GM21390 (cell line): Measurements from ENCODE around the gene PSMG4.

Experiments
- ATAC-seq: cut with Tn5 transposase; IDR thresholded peaks from one replicate; pipeline ENCODE4 v1.9.1; 2021; ENCODE audit not compliant: unreplicated experiment

PSMG4 gene

DNA sequence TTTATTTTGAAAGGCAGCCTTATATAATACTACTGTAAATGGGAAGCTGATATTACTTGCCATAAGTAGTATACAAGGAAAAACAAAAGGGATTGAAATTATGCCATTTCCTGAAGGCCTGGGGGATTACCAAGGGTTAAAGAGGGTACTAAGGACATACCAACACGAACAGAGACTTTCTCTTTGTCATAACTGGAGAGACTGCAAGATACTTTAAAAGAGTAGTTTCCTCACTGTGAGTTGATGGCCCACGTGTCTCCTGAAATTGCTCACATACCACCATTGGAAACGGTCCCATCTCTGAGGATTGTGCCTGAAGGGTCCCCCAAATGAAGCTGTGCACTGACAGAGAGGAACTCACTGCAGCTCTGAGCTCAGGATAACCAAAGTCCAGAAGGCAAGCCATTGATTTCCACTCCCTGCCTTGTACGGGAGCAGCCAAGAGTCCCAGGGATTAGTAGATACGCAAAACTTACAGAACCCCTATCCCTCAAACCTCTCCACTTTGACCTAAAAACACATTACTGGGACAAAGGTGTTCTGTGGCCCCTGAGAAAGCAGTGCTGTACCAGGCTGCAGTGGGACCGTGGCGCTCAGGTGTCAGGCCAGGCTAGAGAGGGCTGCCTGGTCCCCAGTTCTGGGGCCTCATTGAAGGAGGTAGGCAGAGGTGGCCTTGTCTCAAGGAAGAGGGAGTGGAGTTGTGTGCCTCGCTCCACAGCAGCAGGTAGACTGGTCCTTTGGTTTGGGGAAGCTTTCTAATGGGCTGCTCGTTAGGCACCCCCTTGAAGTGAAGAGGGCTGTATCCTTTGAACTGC, 15.2 kb downstream of the PSMG4 start:
- no peak for ATAC-seq

DNA sequence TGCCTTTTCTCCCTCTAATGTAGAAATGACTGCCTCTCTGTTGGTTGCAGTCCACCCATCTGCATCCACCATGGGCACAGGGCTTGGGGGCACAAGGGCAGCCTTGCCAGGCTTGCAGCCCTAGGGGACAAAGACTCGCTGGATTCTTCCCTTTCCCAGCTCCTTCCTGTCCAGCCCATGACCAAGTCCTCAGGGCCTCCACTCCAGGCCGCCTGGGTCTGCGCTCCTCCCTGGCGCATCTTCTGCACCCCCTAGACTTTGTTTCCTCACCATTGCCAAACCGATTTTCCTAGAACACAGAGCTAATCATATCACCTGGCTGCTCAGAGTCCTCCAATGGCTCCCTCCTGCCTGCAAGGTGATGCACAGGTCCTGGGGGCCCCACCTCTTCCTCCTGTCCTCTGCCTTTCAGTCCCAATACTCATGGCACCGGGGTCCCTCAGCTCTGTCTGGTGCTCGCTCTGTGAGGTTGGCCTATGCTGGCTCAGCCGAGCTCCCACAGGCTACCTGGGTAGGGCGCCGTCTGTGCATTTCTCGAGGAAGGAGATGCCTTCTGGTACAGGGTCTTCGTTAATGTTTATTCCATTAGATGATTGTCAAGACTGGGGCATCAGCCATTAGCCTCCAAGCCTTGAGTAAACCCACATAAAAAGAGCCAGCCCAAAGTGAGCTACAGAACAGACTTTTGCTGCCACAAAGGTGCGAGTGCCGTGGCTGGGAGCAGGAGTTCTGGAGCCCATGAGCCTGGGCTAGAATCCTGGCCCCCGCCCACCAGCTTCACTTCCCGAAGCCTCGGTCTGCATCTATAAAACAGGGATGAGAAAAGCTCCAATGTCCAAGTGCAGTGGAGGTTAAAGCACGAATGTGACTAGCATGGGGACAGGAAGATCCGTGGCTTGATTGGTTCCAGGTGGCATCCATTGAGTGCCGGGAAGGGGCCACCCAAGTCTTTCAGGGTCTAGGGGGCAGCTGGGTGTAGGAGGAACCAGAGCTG, 17.7 kb downstream of the PSMG4 start:
- no peak for ATAC-seq

DNA sequence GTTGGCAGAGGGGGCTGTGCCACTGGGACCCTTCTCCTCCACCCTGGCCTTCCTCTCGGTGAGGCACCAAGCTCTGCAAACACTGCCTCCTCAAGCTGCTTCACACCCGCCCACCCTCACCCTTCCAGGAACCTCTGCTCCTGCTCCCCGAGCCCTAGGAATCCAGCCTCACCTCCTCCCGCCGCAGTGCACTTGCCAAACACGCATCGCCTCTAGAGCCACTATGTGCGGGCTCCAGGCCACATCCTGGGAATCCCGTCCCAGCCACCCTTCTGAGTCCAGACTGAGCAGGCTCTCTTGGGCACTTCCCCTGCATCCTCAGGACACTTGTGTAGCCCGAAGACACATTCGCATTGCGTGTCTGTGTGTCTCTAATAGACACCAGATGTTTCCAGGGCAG, 18.5 kb downstream of the PSMG4 start:
- ATAC-seq = no peak

DNA sequence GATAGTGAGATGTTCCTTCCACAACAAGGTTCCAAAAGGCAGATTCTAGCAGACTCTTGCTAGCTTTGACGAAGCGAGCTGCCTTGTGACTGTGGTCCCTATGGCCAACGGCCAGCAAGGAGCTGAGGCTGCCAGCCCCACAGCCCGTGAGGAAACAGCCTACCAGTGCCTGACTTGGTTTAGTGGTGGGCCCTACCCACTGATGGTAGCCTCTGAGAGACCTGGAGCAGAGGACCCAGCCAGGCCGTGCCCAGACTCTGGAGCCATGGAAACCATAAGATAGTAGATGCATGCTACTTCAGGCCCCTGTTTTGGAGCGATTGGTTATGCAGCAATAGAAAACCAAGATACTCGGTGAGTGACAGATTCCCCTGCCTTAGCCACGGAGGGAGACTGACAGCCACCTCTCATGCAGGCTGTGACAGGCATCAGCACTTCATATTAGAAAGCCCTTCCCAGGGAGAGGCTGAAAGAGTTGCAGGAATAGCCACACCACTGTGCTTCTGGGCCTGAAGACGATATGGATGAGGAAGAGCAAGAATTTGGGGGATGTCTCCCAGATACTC, 19.2 kb downstream of the PSMG4 start:
- ATAC-seq = no peak

DNA sequence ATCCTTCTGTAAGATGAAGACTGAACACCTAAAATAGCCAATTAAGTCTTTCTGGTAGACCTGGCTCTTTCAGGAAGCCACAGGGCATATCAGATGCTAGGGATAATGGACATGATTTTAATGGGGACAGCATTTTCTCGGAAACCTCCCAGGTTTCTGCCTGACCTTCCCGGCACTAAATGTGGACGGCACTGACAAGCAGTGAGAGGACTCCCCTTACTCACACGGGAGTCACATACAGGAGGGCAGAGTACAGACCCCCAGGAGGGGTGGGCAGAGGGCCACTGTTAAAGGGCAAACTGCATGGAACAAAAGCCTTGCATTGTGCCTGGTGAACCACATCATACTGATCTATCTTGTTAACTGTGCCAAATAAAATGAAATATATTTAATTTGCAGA, 19.9 kb downstream of the PSMG4 start:
- ATAC-seq = no peak

DNA sequence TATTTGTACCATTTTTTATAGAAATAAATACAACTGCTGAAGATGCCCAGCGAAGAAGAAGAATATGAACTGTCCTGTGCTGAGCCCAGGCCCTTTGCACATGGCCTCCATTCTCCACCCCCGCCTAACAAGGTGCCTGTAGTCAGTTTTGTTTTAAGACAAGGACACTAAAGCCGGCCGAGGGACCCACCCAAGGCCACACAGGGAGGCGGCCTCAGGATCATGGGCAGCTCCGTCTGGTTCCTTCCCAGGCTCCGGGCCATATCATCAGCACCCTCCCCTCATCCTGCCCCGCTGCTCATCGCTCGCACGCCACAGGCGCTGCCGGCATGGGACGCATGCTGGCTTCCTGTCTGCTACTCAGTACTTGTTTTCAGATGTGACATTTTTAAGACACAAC, 21.3 kb downstream of the PSMG4 start:
- no peak for ATAC-seq

DNA sequence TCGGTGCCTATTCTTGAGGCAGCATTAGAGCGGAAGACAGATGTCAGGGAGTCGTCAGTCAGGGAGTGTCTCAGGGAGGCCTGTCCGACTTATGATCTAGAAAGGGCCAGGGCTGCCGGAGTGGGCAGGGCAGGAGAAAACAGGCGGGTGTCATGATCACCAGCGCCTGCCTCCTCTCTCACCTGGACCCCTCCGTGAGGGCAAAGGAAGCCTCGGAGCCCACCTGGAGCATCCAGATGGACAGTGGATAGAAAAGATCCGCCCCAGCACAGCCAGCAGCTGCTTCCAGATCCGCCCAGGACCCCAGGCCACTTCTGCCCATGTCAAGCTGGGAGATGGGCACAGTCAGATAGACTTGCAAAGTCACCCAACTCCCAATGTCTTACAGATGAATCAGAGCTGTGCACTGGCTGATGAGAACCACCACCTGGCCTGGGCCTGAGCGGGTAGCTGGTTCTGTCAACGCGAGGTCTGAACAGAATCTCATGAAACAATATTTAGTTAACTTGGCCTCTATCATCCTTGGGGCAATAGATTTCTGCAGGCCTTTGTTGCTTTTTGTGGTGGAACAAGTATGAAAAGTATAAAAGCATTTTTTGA, 22.2 kb downstream of the PSMG4 start:
- ATAC-seq = no peak

DNA sequence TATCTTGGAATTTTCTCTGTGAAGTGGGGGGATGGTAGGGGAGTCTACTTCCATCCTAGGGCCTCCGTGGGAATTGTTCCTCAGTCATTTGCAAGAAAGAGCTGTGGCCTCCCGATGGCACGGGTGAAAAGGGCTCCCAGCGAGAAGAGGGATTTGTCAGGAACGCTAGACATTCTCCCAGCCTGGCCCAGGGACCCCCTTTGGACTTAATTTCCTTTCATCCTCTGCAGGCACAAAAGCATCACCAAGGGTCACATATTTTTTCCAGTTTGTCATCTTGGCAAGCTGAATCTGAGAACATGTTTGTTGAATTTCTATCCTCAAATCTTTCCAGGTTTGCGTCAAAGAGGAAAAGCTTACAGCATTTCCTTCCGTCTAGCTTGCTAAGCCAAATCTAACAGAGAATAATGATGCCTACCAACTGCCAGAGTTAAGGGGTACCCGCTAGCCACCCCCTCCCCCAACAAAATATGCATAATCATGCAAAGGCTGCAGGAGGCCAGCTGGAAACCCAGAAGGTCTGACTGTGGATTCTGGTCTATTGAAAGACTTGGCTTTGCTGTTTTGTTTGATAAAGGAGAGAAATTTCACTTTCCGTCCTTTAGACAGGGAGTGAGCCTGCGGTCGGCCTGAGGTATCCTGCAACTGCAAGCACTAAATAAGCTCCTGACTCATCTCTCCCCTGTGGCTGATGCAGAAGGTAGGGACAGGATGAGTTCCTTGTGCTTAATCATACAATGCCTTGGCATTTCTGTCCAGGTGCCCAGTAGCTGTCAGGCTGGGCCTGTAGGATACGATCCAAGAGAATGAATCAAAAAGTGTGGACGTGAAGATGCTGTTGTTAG, 23.1 kb downstream of the PSMG4 start:
- no peak for ATAC-seq

DNA sequence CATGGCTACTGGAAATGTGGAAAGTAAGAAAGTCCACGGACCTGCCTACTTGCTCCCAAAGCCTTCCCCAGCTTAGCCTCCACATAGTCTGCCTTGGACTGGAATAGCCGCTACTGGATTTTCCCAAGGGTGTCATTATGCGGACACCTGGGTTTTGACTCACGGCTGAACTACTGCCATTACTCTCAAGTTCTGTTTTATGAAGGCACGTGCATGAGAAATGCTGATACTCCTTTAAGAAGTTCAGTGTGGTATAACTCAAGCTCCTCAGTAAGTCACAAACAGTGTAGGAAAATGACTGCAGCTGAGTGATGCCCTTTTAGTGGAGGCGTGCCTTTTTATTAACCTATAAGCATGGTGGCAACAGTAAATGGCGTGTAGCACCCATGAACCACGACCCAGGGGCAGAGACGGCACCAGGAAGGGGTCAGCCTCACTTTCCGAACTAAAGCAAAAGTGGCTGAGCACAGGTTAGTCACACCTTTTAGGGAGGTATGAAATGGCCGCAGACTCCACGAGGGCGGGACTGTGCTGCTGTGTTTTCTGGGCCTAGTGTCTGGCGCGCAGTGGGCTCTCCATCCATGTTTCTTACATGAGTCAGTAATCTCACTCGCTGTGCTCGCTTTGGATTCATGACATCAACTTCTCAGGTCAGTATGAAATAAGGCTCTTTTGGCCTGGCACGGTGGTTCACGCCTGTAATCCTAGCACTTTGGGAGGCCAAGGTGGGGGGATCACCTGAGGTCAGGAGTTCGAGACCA, 23.9 kb downstream of the PSMG4 start:
- no peak for ATAC-seq

DNA sequence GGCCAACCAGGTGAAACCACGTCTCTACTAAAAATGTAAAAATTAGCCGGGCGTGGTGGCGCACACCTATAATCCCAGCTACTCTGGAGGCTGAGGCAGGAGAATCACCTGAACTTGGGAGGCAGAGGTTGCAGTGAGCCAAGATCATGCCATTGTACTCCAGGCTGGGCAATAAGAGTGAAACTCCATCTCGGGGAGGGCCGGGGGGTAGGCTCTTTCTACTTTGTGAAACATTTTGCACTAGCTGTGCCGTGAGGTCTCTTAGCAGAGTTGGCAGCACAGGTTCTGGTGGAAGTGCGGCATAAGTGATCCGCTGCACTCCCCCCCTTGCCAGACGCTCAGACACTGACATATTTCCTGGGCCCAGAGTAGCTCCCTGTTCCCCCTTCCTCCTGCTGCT, 24.5 kb downstream of the PSMG4 start:
- no peak for ATAC-seq

DNA sequence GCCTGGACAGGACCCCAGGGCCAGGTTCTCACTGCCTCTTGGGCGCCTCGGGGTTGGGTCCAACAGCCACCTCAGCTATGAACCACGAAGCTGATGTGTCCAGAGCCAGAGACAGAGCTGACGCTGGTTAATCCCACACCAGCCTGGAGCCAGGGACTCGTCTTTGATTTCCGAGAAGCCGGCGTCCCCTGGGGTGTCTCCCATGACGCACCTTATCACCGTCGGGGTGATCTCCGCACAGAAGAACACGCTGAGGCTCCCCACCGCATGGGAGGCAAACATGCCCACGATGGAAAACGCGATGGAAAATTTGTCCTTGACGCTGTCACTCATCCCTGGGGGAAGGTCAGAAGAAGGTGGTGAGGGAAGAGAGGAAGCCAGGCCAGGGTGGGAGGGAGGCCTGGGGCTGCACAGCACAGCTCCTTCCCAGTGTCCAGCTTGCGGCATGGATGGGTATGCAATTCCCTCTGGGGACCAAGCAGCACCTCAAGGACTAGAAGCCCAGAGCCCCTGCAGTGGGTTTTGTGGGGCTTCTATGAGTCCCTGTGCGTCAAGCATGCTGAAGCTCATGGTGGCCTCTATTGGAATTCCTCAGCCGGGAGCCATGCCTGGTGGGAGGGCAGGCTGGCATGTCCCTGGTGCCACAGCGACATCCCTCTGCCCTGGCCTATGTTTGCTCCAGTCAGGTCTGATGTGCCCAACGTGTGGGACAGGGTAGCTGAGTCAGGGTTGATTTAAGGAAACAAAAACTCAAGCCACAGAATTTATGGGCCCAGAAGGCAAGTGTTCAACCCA, 25.1 kb downstream of the PSMG4 start:
- no peak for ATAC-seq

DNA sequence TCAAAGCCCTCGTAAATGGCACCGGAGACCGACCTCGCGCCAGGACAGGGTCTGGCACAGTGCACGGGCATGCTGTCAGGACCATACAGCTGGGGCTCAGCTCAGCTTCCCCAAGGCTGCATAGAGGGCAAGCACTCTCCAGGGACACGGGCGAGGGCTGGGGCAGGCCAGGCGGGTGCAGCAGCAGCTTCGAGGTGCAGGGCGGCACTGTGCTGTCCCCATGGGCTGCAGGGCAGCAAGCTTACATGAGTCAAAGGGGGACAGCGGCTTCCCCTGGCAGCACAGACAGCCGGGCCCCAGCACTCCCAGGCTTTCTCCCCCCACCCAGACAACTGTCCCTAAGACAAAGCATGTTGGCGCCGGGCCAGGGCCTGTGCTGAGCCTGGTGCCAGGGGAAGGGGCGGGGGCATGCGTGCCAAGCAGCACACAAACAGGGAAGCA, 25.7 kb downstream of the PSMG4 start:
- no peak for ATAC-seq

DNA sequence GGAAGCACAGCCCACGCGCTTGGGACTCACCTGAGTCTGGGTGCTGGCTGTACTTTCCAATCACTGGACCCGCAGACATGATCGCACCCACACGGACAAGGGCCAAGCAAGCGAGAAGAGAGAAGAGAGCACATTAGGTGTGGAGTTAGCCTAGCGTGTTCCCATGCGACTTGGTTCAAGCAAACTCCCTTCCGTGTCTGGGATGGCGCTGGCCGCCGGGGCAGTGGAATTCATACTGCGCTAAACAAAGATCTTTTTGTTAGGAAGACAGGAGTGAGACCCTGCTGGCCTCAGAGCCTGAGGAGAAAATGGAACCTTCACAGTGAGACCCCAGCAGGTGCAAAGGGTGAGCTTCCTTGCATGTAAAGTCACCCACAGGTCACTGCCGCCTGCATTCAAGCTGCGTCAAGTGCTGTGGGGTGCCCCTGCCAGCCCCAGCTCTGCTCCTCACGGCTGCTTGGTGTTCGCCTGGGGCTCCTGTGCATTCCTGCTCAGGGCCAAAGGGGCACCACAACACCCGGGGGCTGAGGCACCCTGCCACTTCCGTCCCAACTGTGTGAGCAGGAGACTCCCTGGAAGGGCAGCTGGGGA, 26.4 kb downstream of the PSMG4 start:
- ATAC-seq = no peak

DNA sequence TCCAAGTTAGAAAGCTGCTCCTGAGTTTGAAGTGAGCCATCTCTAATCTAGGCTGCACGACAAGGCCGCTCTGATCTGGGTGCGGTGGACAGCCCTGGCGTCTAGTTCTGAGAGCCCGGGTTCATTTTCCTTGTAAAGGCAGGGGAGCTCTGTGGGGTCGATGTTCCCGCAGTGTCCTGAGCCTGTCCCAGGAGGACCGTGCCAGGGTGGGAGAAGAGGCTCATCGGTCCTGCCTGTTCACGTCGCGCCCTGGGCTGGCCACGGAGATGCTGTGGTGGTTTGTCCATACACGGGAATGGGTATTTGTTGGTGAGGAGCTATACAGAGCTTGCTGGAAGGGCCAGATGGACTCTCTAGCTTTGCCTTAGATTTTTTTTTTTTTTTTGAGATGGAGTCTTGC, 27.0 kb downstream of the PSMG4 start:
- no peak for ATAC-seq

DNA sequence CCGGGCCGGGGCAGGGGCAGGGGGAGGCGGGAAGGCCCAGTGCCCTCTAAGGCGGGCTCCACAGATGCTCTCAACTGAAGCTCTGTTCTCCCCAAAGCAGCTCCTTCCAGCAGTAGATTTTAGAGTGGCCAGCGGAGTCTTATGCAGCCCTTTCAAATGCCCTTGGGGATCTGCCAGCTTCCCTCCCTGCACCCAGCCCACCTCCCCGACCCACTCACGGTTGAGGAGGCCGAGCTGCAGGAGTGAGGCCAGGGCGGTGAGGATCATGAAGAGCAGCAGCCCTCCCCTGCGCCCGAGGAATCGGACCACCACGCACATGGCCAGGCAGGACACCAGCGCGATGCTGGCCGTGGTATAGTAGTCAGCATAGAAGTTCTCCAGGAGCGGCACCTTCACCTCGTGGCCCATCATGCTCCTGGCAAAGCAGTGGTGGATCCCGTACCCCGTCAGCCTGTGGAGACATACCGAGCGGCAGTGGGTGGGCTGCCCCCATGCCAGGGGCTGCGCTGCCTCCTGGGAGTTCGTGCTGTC, 28.0 kb downstream of the PSMG4 start:
- no peak for ATAC-seq

DNA sequence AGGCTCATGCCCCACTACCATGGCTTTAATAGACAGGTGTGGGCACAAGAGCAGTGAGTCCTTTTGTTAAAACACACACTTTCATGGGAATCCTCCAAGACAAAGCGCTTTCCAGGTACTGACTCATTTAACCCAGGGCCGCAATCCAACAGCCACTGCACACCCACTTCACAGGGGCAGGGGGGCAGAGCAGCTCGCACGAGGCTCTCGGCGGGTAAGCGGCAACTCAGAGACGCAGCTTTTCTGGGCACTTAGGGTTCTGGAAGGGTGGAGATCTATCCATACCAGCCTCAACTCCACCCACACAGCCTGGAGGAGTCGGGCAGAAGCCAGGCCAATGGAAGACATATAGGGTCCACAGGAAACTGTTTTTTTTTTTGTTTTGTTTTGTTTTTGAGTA, 28.6 kb downstream of the PSMG4 start:
- no peak for ATAC-seq

DNA sequence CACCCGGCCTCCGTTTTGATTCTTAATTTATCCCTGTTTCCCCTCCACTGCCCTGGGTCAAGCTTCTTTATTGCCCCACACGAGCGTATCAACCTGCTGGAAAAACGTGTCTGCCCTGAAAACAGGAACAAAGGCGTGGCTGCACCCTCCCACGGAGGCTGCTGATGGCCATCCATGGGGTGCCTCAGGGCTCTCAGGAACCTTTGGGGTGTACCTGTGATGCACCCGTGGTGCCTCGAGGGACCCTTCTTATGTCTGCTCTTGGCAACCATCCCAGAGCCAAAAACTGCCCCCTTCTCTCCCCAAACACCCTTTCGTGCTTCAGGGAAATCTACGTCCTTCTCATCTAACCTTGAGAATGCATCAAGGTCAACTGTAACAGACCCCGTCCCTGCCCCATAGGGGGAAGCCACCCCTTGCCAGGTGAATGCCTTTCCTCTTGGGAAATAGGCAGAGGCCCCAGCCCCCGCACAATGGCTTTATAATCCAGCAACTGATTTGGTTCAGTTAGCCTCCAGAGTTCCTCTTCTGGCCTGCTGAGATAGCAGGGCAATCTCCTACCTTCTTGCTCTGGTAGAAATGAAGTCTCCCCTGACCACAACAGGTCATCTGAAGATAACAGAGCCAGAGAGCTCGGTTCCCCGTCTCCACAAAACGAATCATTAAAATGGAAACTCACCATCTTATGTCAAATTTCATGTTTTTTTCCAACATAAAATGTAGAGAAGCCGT, 29.4 kb downstream of the PSMG4 start:
- ATAC-seq = no peak
